GM12865 (cell line): Measurements from ENCODE around the gene CCNYL1.
A peak's percentile ranks its signal among the peaks of the same experiment; 100 is the strongest.
"Not testable (repeated sequence)": the region's sequence is repeated elsewhere in the genome, so short reads cannot be mapped to it uniquely, and the experiment has no call there.

Experiments used
- DNase-seq: peaks from one replicate; pipeline ENCODE4 v3.0.0; 2010; ENCODE audit warnings: low read depth
- H3K4me3 ChIP-seq: 2 replicates; pipeline ENCODE4 v1.5.1; 2011; ENCODE audit warnings: mild to moderate bottlenecking, low read depth, low read length, control low read depth
- TF ChIP-seq, protein P1 (sequence below): IDR thresholded peaks from 2 replicates; pipeline ENCODE4 v1.5.1; 2011; ENCODE audit warnings: low read length, control low read depth, low read depth, inconsistent platforms; ENCODE audit not compliant: insufficient read depth; ENCODE audit errors: missing control alignments

Gene CCNYL1

DNA sequence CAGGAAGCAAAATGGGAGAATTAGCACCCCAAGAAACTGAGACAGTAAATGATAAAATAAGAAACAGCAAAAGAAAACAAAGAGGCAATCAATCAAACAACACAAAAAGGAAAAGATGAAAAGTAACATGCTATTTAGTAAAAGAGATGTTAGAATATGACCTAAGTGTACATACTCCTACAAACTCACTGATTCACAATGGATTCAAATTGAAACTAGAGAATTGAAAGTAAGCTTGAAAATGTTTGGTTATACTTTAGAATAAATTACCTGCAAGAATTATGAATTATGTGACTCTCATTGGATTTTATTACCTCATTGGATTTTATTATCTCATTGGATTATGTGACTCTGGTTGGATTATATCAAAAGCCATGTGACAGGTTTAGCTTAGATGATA lies 22.8 kb upstream of the CCNYL1 start:
- DNase-seq = no peak
- TF ChIP-seq, protein P1, sequence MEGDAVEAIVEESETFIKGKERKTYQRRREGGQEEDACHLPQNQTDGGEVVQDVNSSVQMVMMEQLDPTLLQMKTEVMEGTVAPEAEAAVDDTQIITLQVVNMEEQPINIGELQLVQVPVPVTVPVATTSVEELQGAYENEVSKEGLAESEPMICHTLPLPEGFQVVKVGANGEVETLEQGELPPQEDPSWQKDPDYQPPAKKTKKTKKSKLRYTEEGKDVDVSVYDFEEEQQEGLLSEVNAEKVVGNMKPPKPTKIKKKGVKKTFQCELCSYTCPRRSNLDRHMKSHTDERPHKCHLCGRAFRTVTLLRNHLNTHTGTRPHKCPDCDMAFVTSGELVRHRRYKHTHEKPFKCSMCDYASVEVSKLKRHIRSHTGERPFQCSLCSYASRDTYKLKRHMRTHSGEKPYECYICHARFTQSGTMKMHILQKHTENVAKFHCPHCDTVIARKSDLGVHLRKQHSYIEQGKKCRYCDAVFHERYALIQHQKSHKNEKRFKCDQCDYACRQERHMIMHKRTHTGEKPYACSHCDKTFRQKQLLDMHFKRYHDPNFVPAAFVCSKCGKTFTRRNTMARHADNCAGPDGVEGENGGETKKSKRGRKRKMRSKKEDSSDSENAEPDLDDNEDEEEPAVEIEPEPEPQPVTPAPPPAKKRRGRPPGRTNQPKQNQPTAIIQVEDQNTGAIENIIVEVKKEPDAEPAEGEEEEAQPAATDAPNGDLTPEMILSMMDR = no peak
- H3K4me3 ChIP-seq = no peak overlapping the region

DNA sequence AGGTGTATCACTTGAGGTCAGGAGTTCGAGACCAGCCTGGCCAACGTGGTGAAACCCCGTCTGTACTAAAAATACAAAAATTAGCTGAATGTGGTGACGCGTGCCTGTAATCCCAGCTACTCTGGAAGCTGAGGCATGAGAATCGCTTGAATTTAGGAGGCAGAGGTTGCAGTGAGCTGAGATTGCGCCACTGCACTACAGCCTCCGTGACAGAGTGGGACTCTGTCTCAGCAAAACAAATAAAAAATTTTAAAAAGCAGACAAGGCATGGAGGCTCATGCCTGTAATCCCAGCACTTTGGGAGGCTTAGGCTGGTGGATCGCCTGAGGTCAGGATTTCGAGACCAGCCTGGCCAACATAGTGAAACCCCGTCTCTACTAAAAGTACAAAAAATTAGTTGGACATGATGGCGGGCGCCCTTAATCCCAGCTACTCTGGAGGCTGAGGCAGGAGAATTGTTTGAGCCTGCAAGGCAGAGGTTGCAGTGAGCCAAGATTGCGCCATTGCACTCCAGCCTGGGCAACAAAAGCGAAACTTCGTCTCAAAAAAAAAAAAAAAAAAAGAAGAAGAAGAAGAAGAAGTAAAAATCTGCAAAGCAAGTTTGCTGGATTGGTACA lies 20.5 kb upstream of the CCNYL1 start:
- not testable (repeated sequence) for DNase-seq, H3K4me3 ChIP-seq

DNA sequence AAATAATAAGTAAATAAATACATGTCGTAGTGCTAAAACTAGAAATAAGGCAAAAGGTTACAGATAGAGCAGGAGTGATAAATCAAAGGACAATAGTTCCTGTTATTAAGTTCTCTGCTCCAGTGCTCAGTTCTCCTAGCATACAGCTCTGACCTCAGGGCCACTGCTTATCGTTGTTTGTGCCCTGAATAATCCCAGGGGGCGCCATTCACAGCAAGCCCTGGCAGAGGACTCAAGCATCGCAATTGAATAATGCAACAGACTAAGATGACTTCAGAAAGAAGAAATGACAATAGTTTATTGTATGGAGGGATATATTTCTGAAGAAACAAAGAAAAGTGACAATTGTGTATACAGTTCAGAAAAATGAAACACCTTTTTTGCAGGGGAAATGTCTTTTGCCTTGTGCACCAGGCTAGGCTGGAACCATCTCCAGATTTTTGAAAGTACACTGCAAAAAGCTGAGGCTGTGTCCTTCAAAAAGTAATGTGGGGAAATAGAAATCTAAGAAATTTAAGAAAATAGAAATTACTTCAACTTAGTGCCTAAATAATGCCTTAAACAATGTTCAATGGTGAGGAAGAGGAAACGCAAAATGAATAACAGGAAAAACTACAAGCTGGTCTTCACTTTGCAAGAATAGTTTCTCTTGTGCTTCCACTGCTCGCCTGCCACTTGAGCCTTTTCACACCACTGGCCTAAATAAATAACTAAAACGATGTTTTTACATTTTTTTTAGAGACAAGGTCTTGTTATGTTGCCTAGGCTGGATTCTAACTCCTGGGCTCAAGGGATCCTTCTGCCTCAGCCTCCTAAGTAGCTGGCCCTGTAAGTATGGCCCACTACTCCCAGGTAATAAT lies 19.0 kb upstream of the CCNYL1 start:
- peak; percentile 40 for DNase-seq
- TF ChIP-seq, protein P1 = peak; percentile 30
- no peak overlapping the region for H3K4me3 ChIP-seq

DNA sequence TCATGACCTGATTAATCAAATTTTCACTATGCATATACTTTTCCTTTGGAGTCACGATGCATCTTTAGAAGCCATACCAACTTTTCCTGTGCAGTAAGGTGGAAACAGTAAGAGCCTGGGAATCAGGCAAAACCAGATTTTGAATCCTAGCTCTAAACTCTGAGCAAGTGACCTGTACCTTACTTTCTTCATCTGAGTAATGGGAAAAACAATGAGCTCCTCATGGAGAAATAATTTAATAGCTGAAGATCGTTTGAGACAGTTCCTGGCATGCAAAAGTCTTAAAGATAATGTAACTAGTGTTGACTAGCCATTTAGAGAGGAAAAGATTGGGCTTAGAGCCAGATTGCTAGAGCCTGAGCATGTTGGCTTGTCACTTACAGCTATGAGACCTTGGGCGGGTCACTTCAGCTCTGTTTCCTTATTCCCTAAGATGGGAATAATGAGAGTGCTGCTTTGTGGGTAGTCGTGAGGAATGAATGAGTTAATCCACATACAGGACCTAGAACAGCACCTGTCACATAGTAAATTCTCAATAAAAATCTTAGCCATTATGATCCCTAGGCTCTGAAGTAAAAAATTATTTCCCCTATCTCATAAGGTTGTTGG lies 17.7 kb upstream of the CCNYL1 start:
- H3K4me3 ChIP-seq = no peak overlapping the region
- TF ChIP-seq, protein P1 = no peak
- DNase-seq = no peak

DNA sequence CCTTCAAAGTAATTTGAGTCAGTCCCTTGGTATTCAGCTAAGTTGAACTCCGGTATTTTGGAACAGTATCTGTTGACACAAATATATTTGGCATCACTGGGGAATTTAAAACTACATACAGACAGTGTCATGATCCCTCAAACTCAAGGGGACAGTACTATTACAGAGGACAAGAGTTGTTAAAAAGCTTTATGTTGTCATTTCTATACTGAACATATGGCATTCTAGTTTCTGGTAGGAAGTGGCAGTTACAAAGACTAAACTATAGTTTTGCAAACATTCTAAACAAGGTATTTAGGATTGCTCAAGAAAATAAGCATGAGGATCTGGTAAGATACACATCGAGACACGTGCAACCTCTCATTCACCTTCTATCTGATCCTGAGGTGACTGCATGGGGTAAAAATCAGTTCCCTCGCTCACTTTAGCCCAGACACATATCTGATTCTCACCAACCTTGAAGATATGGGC lies 16.6 kb upstream of the CCNYL1 start:
- H3K4me3 ChIP-seq = no peak overlapping the region
- TF ChIP-seq, protein P1 = no peak
- peak; percentile 23 for DNase-seq

DNA sequence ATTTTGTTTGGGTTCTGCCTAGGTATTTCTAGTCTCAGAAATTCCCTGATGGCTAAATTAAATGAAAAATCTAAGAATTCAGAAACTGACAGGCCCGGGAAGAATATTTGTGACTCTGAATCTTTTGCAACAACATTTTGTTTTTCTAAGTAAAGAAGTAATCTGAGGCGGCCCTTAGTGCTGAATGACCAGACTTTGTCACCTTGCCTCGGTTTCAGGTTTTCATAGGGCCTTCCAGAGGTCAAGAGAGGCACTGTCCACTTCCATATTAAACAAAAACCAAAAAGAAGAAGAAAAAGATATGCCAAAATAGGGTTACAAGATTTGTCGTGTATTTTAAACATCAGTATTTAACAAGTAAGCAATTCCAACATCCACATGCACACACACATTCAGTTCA lies 16.1 kb upstream of the CCNYL1 start:
- TF ChIP-seq, protein P1 = no peak
- no peak for DNase-seq
- H3K4me3 ChIP-seq = no peak overlapping the region

DNA sequence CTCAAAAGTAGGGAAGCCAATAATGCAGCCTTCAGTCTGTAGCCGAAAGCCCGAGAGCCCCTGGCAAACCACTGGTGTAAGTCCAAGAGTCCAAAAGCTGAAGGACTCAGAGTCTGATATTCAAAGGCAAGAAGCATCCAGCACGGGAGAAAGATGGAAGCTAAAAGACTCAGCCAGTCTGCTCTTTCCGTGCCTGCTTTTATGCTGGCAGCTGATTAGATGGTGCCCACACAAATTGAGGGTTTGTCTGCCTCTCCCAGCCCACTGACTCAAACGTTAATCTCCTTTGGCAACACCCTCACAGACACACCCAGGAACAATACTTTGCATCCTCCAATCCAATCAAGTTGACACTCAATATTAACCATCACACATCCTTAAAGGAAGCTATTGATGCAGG lies 14.5 kb upstream of the CCNYL1 start:
- H3K4me3 ChIP-seq, DNase-seq: not testable (repeated sequence)
